GM21576 (cell line): ENCODE measurements around the gene PUS3.

Experiments
- ATAC-seq: cut with Tn5 transposase; IDR thresholded peaks from one replicate; pipeline ENCODE4 v1.9.1; 2021; ENCODE audit warnings: mild to moderate bottlenecking, moderate library complexity; ENCODE audit not compliant: unreplicated experiment

Gene PUS3

DNA sequence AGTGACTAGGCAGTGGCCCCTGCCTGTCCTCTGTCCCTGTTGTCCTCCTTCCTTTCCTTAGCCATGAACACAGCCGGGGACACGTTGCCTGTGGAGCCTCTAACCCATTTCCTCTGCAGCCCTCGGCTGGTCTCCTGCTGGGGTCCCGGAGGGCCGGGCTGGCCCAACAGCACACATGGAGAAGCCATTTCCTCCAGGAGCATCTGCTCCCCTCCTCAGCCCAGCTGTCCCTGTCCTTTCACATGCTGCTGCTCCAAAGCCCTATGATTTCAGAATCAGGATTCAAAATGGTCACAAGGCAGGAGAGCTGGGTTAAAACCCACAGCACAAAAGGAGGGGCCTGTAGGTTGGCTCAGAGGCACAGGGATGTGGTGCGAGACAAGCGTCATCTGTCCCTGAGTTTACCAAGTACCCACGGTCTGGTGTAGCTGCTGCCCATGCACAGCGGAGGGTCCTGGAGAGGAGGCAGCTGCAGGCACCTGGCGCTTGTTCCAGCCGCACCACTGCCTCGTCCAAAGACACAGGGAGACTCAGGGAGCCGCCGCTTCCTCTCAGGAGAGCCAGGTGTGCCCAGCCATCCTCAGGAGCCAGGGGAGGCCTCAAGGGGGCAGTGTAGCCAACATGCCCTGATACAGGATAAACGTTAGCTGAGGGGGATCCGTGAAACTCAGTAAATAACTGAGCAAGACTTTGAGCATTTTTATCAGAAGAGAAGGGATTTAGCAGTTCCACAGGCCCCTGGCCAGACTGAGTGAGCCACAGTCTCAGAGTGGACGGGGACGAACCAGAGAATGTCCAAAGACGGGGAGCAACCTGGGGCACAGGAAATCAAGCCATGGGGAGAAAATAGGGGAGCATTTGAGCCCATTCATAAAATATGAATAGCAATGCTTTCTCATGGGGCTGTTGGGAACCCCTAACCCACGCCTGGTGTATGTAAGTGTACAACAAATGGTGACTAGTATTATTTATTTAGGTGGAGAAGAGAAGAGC lies 38.9 kb upstream of the PUS3 start:
- ATAC-seq, result no peak

DNA sequence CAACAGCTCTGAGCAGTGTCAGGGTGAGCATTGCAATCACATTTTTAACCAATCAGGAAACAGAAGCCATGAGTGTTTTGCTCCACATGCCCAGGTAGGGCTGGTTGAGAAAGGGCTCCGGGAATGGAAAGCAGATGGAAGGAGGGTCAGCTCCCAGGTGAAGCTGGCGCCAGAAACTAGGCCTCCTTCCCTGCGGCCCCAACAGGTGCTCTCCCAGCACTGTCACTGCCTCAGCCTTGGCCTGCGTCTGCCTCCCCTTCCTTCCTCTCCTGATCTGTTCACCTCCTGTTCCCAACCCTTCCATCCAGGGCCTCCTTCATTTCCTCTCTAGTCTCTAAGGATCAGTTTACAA lies 38.2 kb upstream of the PUS3 start:
- ATAC-seq, result no peak

DNA sequence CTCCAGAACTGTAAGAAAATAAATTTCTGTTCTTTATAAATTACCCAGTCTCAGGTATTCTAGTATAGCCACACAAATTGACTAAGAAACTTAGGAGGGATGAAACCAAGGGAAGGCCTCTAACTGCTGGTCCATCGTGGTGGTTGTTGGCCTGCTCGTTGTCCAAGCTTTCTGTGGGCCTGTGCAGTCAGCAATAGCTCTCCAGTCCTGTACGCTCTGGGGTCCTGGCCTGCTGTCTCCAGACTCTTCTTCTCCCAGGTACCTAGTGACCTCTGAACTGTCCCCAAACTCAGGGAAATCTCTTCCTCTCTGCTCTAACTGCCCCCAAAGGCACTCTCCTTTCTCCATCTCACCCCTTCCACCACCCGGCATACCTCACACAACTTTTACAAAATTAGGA lies 37.1 kb upstream of the PUS3 start:
- ATAC-seq, result no peak

DNA sequence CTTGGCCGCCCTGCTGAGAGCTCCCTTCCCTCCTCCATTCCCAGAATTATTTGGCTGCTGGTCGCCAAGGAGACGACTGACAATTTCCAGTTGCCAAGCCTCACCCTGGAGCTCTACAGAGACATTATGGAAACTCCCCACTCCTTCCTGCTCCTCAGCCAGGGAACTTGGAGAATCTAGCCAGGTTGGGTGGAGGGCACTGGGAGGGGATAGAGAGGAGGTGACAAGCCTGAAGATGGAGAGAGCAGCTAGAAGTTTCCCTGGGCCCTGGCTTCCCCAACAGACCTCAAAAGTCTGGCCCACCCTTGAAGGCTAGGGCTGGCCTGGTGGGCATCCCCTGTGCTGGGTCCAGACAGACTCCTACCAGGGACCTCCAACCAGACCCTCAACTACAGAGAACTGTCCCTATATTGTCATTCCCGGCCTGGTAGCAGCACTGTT lies 36.1 kb upstream of the PUS3 start:
- no peak for ATAC-seq

DNA sequence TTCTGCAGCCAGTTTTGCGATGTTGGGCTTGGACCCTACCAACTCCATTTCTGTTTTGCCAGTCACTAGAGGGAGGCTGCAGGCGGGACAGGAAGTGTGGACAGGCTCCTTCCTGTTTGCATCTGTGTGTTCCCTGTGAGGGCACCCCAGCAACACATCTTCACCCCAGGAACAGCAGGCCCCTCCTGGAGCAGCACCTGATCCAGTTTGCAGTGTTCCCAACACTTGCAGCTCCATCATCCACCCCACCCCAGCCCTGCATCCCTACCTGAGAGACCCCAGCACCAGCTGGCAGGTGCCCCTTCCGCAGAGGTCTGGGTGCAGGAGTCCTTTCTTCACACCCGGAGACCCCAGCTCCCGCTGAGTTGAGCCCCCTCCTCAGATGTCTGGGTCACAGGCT lies 35.4 kb upstream of the PUS3 start:
- ATAC-seq, result no peak

DNA sequence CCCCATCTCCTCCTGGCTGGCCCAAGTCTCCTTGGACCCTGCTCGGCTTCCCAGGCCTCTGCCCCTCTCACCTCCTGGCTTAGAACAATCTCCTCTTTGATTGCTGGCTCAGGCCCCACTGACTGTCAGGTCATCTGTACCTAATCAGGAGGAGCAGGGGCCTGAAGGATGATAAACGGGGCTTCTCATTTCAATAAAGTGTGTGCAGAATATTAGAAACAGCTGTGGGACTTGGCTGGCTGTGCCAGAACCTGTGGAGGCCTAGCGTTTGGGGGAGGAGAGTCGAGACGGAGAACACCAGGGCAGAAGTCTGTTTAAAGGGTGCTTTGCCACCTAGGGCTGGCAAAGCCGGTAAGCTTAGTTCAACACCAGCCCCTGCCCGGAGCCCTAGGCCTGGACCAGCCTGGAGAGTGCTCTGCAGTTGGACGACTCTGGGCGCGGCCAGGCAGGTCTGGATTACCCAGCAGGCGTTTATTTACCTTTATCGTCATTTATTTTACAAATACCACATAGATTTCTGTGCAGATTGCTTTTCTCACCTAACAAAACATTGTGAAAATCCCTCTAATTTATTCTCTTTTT lies 32.7 kb upstream of the PUS3 start:
- no peak for ATAC-seq

DNA sequence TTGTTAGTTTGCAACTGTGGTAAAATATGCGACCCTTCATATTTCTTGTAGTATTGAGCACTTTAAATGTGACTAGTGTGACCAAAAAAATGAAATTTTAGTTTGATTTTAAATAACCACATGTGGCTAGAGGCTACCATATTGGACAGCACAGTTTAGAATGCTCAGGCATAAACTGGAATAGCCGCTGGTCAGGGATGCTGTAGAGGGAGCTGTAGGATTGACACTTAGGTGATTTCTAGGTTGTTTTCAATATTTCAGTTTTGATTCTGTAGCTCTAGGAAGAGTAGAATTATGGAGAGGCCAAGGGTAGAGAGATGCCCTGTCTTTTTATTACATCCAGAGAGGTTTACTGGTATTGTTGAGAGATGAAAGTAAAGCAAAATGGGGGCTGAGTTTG lies 32.0 kb upstream of the PUS3 start:
- no peak for ATAC-seq

DNA sequence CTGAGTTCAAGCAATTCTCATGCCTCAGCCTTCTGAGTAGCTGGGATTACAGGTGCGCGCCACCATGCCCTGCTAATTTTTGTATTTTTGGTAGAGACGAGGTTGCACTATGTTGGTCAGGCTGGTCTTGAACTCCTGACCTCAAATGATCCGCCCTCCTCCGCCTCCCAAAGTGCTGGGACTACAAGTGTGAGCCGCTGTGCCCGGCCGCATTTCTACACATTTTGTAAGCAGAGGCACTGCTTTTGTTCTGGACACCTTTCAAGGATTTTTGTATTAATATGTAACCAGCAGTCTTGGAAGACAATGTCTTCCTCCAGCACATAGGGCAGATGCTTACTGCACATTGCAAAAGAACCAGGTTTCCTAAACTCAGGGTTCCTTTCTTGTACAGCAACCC lies 31.5 kb upstream of the PUS3 start:
- no peak for ATAC-seq

DNA sequence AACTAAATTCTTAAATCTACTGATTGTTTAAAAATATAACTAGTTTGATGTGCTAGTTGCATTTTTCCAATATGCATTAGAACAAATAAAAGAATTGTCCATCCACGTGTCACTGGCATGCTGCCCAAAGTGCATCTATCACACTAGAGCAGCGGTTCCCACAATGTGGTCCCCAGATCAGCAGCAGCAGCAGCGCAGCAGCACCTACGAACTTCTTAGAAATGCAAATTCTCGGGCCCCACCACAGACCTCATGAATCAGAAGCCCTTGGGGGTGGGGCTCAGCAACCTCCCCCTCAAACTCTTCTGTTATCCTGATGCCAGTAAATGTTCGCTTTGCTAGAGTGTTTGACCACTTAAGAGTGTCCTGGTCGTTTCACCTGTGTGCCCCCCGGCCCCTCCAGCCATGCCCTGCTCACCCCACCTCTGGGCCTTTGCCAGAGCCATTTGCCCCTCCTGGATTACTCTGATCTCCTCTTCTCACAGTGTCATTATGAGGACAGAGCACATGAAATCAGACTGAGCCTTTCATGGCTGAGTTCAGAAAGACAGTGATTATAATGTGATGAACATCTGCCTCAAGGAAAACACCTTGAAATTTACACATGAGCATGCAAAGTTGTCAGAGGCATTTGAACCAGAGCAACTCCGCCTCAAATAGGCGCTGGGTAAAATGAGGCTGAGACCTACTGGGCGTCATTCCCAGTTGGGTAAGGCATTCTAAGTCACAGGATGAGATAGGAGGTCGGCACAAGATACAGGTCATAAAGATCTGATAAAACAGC lies 30.2 kb upstream of the PUS3 start:
- no peak for ATAC-seq

DNA sequence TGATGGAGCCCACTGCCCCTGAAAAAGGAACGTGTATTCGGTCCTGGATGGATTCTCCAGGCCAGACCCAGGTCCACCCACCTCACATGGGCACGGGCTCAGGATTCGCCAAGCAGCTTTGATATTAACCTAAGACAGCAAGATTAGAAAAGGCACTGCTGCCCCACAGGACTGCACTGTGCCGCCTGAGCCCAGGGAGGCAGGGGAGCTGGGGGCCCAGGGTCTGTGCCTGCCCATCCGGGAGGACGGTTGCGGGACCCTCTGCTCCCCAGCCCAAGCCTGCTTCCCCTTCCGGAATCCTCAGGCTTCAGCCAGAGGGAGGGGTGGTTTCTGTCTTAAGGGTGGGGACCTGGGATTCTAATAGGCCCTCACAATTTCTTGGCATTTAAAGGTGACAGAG lies 29.3 kb upstream of the PUS3 start:
- no peak for ATAC-seq

DNA sequence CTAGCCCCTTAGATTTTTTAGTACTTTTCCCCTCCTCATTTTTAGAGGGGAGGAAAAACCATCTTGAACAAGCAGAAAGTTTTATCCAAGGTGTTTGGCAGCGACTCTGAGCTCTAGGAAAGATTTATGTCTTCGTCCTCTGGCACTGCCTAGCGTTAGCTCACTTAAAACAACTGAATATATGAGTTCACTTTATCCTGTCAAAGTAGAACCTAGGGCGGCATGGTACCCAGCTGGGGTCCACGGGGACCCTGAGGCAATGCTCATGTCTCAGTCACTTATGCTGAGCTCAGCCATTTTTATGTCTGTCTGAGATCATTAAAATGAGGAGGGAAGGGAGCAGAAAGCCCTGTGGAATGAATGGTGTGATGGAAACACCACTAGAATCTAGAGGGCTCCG lies 28.7 kb upstream of the PUS3 start:
- no peak for ATAC-seq

DNA sequence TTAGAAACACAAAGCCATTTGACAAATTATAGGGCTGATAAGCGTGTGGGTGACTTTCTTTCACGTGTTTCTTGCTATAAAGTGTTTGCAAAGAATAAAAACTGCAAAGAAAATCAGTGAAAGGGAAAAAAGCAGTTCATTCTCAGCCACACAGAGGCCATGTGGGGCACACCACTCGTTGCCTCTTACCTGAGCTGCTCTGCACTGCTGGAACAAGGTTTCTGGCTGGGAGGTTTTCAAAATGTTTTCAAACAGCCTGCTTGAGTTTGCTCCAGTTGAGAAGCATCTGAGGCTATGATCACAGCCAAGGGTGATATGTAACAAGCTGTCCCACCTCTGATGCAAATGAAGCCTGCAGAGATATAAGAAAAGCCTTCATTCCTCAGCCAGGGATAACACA lies 28.1 kb upstream of the PUS3 start:
- no peak for ATAC-seq

DNA sequence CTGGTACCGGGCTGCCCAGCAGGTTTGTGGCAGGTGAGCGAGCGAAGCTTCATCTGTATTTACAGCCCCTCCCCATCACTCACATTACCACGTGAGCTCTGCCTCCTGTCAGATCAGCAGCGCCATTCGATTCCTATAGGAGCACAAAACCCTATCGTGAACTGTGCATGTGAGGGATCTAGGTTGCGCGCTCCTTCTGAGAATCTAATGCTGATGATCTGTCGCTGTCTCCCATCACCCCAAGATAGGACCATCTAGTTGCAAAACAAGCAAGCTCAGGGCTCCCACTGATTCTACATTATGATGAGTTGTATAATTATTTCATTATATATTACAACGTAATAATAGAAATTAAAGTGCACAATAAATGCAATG lies 27.1 kb upstream of the PUS3 start:
- no peak for ATAC-seq

DNA sequence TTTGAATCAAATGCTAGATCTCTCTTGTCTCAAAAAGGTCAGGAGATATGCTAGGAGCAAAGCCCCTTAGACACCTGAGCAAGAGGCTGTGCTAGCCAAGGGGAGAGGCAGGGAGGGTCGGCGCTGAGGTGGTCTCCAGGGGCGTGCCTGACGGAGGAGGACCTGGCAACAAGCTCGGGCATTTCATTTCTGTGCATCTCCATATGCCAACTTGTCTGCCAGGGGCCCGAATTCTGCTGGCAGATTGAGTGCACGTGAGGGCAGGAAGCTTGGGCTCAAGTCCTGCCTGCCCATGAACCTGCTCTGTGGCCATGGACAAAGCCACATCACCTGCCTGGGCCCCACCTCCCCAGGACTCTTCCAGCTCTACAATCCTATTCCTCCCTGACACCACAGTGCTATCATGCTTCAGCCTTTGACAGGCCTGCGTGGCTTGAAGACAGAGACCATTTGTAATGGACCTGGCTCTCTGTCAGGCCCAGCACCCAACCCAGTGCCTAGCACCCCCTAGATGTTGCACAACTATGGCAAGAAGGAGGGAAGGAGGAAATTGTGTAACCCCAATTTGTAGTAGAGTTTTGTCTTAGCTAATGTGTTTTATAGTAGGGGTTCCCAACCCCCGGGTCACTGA lies 26.6 kb upstream of the PUS3 start:
- ATAC-seq, result no peak

DNA sequence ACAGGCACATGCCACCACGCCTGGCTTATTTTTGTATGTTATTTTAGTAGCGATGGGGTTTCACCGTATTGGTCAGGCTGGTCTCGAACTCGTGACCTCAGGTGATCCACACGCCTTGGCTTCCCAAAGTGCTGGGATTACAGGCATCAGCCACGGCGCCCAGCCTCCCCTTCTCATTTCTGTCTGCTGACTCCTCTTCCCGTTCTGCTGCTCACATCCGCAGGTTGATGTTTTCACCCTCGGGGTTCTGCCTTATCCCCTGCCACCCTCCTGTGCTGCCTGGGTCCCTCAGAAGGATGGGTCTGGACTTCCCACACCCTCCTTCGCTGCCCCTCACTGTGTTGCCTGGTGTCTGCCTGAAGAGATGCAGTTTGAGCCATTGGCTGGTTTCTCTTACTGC lies 23.7 kb upstream of the PUS3 start:
- ATAC-seq, result no peak

DNA sequence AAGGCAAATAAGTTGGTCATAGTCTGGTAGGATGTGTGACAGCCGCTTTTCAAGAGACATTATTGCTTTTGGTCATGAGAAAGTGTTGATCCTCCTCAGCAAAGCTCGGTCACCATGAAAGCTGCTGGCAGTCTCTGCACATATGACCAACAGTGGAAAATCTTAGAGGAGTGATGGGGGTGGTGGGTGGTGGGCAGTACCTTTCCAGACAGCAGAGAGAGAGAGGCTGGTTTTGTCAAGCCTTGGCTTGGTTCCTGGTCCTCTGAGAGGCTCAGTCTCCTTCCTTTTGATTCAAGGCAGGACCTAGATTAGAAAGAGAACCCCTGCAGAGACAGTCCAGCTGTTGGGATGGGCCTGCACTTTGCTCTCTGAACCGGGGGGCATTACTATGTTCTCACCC lies 22.8 kb upstream of the PUS3 start:
- ATAC-seq, result no peak

DNA sequence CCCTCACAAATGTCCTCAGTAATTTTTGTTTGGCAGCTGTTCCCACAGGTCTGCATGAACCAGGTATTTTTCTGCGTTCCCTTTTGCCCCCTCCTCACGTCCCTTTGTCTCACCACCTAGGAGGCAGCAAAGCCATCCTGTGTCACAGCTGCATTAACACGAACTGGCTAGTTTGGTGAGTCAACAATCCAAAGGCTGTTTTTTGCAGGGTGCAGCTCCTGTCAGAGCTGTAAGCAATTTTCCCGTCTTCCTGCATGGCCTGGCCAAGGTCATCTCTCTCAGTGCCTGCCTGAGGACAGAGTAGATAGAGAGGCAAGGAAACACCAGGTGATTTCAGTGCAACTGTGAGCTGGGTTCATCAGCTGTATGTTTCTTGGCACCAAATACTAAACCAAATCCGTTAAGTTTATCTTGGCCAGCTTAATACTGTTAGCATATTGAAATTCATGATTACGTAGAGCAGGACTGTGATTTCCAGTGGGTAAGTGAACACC lies 22.3 kb upstream of the PUS3 start:
- no peak for ATAC-seq

DNA sequence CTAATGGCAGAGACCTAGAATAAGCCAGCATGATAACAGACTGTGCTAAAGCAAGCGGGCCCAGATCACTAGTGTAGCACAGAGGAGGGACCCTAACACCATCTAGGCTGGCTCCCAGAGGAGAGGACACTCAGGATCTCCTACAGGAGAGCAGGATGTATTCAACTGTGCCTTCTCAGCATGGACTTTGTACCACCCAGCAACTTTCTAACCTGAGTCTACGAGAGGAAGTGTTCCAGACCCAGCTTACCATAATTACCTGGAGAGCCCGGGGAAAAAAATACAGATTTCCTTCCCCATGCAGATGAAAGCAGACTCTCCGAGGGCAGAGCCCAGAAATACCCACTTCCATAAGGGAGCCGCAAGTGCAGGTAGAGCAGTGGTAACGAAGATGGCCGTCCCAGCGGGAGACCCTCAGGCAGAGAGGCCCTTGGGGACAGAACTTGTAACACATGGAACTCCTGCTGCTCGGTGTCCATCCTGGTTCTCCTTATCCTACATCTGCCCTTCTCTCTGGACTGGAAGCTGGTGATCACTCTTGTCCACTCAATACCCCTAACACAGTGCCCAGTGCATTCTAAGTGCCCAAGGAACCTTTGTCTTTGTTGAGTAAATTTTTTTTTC lies 21.5 kb upstream of the PUS3 start:
- no peak for ATAC-seq

DNA sequence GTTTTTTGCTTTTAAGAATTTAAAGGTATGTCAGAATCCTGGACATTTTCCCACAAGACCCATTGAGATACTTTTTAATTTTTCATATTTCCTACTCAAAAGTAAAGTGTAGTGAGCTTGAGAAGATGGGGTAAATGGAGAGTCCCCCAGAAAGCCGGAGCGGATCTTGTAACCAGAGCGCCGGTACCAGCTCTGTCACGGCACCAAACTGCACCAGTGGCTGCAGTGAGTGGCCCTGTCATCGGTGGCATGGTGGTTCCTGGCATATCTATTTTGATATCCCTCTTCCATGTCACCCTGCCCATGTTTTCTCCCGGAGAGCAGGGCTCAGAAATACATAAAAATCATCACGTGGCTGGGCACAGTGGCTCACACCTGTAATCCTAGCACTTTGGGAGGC lies 20.6 kb upstream of the PUS3 start:
- no peak for ATAC-seq

DNA sequence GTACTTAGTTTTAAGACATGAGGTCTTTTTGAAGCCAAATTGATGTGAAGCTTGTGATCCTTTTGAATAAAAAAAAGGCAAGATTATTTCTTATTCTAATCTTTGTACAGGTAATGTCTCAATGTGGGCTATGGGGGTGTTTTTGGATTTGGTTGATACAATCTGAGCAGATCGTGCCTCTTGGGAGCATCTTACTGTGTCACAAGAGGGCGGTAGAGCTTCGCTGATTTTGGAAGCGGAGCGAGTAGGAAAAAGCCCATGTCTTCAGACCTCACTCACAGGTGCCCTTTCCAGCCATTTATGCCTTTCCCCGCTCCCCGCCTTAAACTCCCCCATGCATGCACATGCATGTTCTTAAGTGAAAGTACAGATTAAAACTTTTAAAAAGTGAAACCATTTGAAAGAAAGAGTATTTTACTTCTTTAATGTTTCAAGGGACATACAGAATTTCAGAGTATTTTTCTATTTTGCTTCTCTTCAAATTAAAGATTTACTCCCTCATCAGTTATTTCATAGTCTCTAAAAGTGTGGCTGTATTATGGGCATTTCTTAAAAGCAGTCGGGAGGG lies 20.1 kb upstream of the PUS3 start:
- ATAC-seq, result no peak
